Gastrocnemius medialis (tissue), 4 donors: ENCODE data around the gene SPEF2.

ENCODE experiments used
- POLR2A ChIP-seq, 2 donors: fragments of 450-650 bp; IDR thresholded peaks; one replicate each; pipeline ENCODE4 v1.6.1; 2017; ENCODE audit warnings: antibody characterized with exemption in 2 of 2, mild to moderate bottlenecking in 2 of 2, moderate library complexity in 2 of 2
- TF ChIP-seq, protein P1 (sequence below), 5 experiments: fragments of 450-650 bp in 3 of 5; fragments of 200-600 bp in 2 of 5; sonication (generic) in 2 of 5; IDR thresholded peaks in 4 of 5; conservative IDR thresholded peaks in 1 of 5; 1 replicate in 4 of 5; 2 replicates in 1 of 5; pipeline ENCODE4 v1.5.1; 2016 to 2019; ENCODE audit warnings: antibody characterized with exemption in 5 of 5, mild to moderate bottlenecking in 3 of 5, moderate library complexity in 3 of 5

DNA sequence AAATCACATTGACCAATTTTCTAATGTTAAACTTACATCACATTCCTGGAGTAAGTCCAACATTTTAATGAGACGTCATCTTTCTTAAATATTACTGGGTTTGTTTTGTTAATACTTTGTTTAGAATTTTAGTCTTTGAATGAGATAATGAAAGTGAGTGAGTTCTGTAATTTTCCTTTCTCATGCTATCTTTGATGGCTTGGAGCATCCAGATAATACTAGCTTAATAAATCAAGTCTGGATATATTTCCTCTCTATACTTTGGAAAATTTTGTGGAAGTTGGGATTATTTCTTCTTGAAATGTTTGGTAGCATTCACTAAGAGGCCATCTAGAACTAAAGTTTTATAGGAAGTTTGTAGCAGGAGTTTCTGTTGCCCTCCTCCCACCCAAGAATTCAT lies 148.3 kb downstream of the SPEF2 start:
- TF ChIP-seq, protein P1, sequence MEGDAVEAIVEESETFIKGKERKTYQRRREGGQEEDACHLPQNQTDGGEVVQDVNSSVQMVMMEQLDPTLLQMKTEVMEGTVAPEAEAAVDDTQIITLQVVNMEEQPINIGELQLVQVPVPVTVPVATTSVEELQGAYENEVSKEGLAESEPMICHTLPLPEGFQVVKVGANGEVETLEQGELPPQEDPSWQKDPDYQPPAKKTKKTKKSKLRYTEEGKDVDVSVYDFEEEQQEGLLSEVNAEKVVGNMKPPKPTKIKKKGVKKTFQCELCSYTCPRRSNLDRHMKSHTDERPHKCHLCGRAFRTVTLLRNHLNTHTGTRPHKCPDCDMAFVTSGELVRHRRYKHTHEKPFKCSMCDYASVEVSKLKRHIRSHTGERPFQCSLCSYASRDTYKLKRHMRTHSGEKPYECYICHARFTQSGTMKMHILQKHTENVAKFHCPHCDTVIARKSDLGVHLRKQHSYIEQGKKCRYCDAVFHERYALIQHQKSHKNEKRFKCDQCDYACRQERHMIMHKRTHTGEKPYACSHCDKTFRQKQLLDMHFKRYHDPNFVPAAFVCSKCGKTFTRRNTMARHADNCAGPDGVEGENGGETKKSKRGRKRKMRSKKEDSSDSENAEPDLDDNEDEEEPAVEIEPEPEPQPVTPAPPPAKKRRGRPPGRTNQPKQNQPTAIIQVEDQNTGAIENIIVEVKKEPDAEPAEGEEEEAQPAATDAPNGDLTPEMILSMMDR (IDR thresholded peaks at IDR 0.05 in 4 of 5, conservative IDR thresholded peaks at IDR 0.05 in 1 of 5), result no peak
- no peak for TF ChIP-seq POLR2A (IDR thresholded peaks at IDR 0.05)
